GM12872 (cell line): ENCODE data around the gene RNF13.

Experiments used
- CTCF ChIP-seq: IDR thresholded peaks from 3 replicates; pipeline ENCODE4 v1.5.1; 2011; ENCODE audit warnings: low read depth, mild to moderate bottlenecking, low read length, moderate library complexity; ENCODE audit not compliant: insufficient read depth

The RNF13 gene

GRCh38 chr3:149902498-149903139, 89.6 kb downstream of the RNF13 start:
- 0 out of 3 replicates have a peak, but pooled peaks have one; percentile 14 for TF ChIP-seq CTCF

DNA sequence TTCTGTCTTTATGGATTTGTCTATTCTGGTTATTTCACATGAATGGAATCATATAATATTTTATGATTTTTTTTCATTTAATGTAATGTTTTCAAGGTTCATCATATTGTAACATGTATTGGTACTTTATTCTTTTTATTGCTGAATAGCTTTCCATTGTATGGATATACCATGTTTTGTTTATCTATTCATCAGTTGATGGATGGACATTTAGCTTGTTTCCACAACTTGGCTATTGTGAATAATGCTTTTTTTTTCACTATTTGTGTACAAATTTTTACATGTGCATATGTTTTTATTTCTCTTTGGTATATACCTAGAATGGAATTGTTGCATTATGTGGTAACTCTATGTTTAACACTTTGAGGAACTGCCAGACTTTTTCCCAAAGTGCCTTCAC, 93.0 kb downstream of the RNF13 start:
- TF ChIP-seq CTCF = no peak

DNA sequence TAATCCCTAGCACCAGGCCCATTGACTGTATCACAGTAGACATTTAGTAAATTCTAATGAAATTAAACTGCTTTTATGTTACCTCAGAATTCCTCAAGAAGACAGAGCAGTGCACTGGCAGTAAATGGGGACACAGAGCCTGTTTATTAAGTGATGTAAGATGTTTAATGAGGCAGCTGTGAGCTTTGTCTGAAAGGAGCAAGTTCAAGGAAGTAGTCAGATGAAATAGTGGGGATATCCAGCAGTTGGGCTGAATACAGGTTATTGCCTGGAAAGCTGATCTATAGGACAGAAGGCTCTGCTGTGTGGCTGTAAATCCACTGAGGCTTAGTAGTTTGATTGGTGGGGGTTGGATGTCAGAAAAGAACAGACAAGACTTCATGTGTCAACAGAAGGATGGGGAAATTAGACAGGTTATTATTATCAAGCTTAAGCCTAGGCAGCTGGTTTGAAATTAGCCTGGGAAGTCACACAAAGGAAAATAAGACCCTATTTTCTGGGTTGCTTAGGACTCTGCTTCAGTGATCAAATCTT, 95.5 kb downstream of the RNF13 start:
- TF ChIP-seq CTCF = no peak

DNA sequence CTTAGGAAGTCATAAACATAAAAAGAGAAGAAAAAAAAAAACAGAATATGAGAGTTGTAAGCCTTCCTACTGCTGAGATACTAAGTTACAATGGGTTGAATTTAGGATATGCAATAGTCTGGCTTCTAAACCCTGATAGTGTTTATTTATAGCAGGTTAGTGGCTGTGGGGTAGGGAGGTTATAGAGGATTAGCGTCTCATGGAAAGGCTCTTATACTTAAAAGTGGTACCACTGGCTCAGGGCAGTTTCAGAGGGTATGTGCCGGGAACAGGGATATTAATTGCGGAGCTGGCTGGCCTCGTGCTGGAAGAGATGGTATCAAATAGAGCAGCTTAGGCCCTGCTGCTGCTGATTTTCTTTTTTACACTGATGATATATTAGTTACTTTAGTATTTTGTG, 96.9 kb downstream of the RNF13 start:
- no peak for TF ChIP-seq CTCF

- TF ChIP-seq CTCF = no peak
These were observed 104.2 kb downstream of the RNF13 start for GRCh38 chr3:149917124-149917667.

DNA sequence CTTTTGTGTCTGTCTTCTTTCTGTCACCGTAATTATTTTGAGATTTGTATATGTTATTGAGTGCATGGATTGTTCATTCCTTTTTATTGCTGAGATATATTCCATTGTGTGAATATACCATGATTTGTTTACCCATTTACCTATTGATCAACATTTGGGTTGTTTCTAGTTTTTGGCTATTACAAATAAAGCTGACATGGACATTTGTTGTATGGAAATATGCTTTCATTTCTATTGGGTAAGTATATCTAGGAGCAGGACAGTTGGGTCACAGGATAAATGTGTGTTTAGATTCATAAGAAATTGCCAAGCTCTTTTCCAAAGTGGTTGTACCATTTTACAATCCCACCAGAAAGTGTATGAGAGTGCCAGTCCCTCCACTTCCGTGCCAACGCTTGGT, 106.5 kb downstream of the RNF13 start:
- TF ChIP-seq CTCF = no peak

GRCh38 chr3:149920119-149920518, 107.1 kb downstream of the RNF13 start:
- no peak for TF ChIP-seq CTCF
